Upper lobe of right lung (tissue), 1 donor: ENCODE data around the gene ALOX12. TPM values are rescaled to one million over a fixed set of nuclear protein-coding genes. Genes with fewer than 3 reads are reported as not detected.

Source experiments
- ATAC-seq: fragments of 200-7000 bp; cut with Tn5 transposase; one replicate; pipeline ENCODE4 v1.9.1; 2020; ENCODE audit warnings: mild to moderate bottlenecking, moderate library complexity
- DNase-seq: peaks from one replicate; pipeline ENCODE4 v3.0.0-alpha.2; 2020
- H3K27ac ChIP-seq: fragments of 200-600 bp; one replicate; pipeline ENCODE4 v1.8.0; 2022
- H3K27me3 ChIP-seq: fragments of 200-600 bp; one replicate; pipeline ENCODE4 v1.8.0; 2022; ENCODE audit warnings: mild to moderate bottlenecking
- H3K36me3 ChIP-seq: fragments of 200-600 bp; one replicate; pipeline ENCODE4 v1.8.0; 2022
- H3K4me1 ChIP-seq: fragments of 200-600 bp; one replicate; pipeline ENCODE4 v1.8.0; 2022
- H3K4me3 ChIP-seq: fragments of 200-600 bp; one replicate; pipeline ENCODE4 v1.8.0; 2022; ENCODE audit warnings: mild to moderate bottlenecking
- H3K9me3 ChIP-seq: fragments of 200-600 bp; one replicate; pipeline ENCODE4 v1.8.0; 2022
- intact Hi-C: fragments of 100-400 bp; cut with DNase I; formaldehyde crosslinking; loops from one replicate; pipeline ENCODE4 v1.11.0; 2022
- total RNA-seq: library from RNA; stranded (reverse); fragmentation: NEBNext Ultra II Directional; extraction: Animal tissue kit (Norgen Biotek cat#: 25700); gene quantifications from one replicate; pipeline ENCODE4 v1.2.1, GENCODE V29; 2021
- TF ChIP-seq, protein P1 (sequence below): fragments of 200-600 bp; IDR thresholded peaks from one replicate; pipeline ENCODE4 v1.8.0; 2022; ENCODE audit warnings: antibody characterized with exemption
- donor health status: DM: no; HTN: yes; CAD: no; lungs with severe emphysema.

Gene ALOX12
- total RNA-seq, 1 donor from 2014 or later: 0.17 TPM

DNA sequence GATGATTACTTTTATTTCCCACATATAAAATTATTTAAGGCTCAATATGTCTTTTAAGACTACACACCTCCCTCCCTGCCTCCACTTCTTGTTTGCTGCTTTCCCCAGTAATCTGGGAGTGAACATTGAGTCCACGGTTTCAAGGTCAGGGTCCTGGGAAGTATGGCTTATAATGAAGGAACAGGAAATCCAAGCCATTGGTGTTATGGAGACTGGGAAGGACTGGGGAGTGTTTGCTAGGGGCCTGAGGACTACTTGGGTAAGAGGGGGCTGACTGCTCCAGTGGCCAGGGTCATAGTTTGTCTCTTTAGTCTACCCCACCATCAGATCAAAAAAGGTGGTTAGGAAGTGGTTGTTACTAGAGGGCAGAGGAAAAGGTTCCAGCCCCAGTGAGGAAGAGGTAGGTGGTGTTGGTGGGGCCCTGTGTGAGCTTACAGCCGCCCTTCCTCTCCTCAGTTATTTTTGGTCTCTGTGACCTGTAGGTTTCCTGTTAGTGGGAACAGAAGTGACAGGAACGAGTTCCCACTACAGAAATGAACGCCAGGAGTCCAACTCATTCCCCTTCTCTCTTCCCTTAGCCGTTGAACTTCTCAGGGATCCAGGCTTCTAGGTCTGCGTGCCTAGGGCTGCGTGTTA is 39.2 kb downstream of the ALOX12 start:
- ATAC-seq (peak; percentile 15), DNase-seq (no peak)
- Histone ChIP-seq H3K4me1 (peaks cover 14% of the 10 kb centered on the region), H3K27ac (peak overlapping the region; percentile 90), H3K36me3 (no peaks in the 10 kb centered on the region), H3K27me3 (no peaks in the 10 kb centered on the region), H3K9me3 (no peaks in the 10 kb centered on the region), H3K4me3 (peak overlapping the region; percentile 76)
- intact Hi-C loops: no loop called here
- TF ChIP-seq, protein P1, sequence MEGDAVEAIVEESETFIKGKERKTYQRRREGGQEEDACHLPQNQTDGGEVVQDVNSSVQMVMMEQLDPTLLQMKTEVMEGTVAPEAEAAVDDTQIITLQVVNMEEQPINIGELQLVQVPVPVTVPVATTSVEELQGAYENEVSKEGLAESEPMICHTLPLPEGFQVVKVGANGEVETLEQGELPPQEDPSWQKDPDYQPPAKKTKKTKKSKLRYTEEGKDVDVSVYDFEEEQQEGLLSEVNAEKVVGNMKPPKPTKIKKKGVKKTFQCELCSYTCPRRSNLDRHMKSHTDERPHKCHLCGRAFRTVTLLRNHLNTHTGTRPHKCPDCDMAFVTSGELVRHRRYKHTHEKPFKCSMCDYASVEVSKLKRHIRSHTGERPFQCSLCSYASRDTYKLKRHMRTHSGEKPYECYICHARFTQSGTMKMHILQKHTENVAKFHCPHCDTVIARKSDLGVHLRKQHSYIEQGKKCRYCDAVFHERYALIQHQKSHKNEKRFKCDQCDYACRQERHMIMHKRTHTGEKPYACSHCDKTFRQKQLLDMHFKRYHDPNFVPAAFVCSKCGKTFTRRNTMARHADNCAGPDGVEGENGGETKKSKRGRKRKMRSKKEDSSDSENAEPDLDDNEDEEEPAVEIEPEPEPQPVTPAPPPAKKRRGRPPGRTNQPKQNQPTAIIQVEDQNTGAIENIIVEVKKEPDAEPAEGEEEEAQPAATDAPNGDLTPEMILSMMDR: no peak

DNA sequence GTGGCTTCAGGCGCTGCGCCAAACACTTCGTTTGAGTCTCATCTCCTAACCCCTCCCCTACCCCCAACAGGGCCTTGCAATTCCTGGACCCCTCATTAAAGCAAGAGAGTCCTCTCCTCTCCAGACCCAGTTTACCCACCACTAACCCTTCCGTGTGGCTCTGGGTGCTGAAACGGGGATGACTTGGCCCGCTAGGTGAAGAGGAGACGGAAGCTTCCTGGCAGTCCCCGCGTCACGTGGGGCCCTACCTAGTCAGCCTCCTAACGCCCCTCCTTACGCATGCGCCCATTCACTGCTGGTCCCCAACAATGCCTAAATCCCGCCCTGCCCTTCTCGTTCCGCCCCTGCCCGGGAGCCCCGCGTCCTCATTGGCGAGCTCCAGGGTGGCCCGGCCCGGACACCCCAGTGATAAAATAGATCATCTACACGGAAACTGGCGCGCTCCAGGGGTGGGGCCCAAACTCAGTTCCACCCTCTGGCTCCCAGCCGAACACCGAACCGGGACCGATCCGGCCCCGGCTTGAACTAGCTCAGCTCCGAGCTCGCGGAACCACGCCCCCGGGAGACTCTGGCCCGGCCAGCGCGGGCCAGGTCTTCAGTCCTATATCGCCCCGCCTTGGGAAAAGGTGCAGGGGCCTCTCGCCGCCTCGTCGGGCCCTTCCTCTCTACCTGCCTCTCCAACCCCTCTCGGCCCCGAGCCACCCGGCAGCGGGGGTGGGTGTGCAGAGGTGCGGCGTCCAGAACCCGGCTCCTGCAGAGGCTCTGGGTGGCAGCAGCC is 39.9 kb downstream of the ALOX12 start, which contains the start of gene SLC16A13:
Gene SLC16A13, plus strand, starts transcription at position 425 of the 778 bp plus-strand sequence. CDS start 368 bp downstream, outside the sequence.
- H3K4me1 ChIP-seq: peaks cover 13% of the 10 kb centered on the region
- H3K27ac ChIP-seq: peak within 1 kb of the TSS; percentile 90
- H3K27me3 ChIP-seq: no peaks in the 10 kb centered on the region
- no peaks in the 10 kb centered on the region for H3K9me3 ChIP-seq
- H3K36me3 ChIP-seq: no peaks in the 10 kb centered on the region
- DNase-seq: peak; percentile 99
- intact Hi-C loops: no loop called here
- peak; percentile 97 for ATAC-seq
- TF ChIP-seq, protein P1: no peak
- H3K4me3 ChIP-seq: peak within 1 kb of the TSS; percentile 76

DNA sequence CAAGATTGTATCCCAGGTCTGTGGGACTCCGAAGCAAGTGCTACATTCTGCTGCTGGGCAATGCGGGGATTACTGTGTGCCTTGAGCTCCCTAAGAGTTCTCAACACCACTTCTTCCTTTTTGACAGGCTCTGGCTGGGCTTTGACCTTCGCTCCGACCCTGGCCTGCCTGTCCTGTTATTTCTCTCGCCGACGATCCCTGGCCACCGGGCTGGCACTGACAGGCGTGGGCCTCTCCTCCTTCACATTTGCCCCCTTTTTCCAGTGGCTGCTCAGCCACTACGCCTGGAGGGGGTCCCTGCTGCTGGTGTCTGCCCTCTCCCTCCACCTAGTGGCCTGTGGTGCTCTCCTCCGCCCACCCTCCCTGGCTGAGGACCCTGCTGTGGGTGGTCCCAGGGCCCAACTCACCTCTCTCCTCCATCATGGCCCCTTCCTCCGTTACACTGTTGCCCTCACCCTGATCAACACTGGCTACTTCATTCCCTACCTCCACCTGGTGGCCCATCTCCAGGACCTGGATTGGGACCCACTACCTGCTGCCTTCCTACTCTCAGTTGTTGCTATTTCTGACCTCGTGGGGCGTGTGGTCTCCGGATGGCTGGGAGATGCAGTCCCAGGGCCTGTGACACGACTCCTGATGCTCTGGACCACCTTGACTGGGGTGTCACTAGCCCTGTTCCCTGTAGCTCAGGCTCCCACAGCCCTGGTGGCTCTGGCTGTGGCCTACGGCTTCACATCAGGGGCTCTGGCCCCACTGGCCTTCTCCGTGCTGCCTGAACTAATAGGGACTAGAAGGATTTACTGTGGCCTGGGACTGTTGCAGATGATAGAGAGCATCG is 42.4 kb downstream of the ALOX12 start:
- intact Hi-C loops: no loop called here
- Histone ChIP-seq H3K9me3 (no peaks in the 10 kb centered on the region), H3K36me3 (no peaks in the 10 kb centered on the region), H3K4me3 (no peak overlapping the region), H3K4me1 (peaks cover 25% of the 10 kb centered on the region), H3K27me3 (no peaks in the 10 kb centered on the region), H3K27ac (no peak overlapping the region)
- DNase-seq (no peak), ATAC-seq (no peak)
- TF ChIP-seq, protein P1: no peak

DNA sequence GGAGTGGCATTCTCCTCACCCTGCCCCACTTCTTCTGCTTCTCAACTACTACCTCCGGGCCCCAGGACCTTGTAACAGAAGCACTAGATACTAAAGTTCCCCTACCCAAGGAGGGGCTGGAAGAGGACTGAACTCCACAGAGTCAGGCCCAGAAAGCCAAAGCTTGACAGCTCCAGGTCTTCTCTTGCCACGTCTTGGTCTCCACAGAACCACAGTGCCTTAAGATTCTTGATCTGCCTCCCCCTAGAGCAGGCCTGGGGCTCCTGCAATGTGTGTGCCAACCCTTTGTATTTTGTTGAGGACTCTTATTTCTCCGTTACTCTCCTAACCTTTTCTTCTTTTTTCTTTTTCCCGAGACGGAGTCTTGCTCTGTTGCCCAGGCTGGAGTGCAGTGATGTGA is 44.0 kb downstream of the ALOX12 start:
- Histone ChIP-seq H3K27ac (no peak overlapping the region), H3K9me3 (no peaks in the 10 kb centered on the region), H3K4me3 (no peak overlapping the region), H3K27me3 (no peaks in the 10 kb centered on the region), H3K4me1 (peaks cover 25% of the 10 kb centered on the region), H3K36me3 (no peaks in the 10 kb centered on the region)
- intact Hi-C loops: no loop called here
- TF ChIP-seq, protein P1: no peak
- ATAC-seq (no peak), DNase-seq (no peak)

DNA sequence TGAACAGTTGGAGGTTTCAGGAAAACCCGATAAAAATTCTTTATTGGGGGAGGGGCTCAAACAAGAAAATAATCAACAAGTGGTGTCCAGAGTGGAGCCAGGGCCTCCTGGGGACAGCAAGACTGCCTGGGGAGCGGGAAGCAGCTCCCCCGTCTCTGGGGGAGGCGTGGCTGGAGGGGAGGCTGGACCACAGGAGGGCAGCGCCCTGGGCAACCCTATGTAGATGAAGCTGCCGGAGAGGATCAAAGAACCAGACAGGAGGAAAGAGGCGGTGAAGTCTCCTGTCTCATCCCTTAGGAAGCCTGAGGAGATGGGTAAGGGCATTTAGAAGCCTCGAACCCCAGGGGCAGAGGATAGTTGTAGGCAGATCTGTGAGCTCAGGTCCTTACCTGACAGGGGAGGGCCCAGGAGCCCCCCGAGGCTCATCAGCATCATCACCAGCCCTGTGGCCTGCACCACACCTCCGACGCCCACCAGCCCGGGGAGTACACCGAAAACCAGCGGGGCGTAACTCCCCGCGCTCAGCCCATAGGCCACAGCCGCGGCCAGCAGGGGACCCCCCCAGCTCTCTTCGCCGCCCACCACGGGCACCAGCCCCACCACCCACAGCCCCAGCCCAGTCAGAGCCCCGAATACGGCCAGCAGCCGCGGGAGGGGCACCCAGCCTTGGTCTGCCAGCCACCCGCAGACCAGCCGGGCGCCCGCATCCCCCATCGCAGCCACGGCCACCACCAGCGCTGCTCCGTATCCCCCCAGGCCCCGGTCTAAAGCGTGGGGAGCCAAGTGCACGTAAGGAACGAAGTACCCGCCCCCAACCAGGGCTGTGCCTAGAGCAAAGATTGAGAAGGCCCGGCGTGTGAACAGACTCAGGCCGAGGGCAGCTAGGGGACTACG is 46.0 kb downstream of the ALOX12 start:
- Histone ChIP-seq H3K27ac (no peak overlapping the region), H3K4me3 (peak overlapping the region; percentile 55), H3K4me1 (peaks cover 31% of the 10 kb centered on the region), H3K36me3 (no peaks in the 10 kb centered on the region), H3K27me3 (no peaks in the 10 kb centered on the region), H3K9me3 (no peaks in the 10 kb centered on the region)
- intact Hi-C loops: no loop called here
- TF ChIP-seq, protein P1: no peak
- no peak for DNase-seq
- ATAC-seq: no peak
